Stimulated activated CD4-positive, alpha-beta T cell treated with anti-CD3 and anti-CD28 coated beads, TNF-alpha, amount 100 ng/mL, for 24 hours (primary cell): ENCODE results near the gene CHST13.
"Not testable (repeated sequence)": the region's sequence is repeated elsewhere in the genome, so short reads cannot be mapped to it uniquely, and the experiment has no call there.

Experiments used
- DNase-seq, 3 experiments: peaks; one replicate each; pipeline ENCODE4 v3.0.0-alpha.2; 2020; ENCODE audit warnings: low read depth in 3 of 3

Gene CHST13

GRCh38 chr3:126582311-126582710 is 58.4 kb downstream of the CHST13 start:
- no peak for DNase-seq

DNA sequence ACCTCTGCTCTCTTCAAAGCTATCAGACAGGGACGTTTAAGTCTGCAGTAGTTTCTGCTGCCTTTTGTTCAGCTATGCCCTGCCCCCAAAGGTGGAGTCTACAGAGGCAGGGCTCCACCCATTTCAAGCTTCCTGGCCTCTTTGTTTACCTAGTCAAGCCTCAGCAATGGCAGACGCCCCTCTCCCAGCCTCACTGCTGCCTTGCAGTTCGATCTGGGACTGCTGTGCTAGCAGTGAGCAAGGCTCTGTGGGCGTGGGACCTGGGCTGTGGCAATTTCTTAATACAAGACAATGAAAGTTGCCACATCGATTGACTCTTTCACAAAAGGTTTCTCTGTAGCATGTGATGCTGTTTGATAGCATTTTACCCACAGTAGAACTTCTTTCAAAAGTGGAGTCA is 67.6 kb downstream of the CHST13 start:
- not testable (repeated sequence) for DNase-seq
